Gastroesophageal sphincter (tissue), 4 donors: ENCODE results near the gene TNRC6A. TPM values are rescaled to one million over a fixed set of nuclear protein-coding genes. Genes with fewer than 3 reads are reported as not detected.

Experiments
- ATAC-seq: fragments of 150-250 bp; one replicate; pipeline ENCODE4 v1.9.1; 2016; ENCODE audit warnings: mild to moderate bottlenecking, moderate library complexity
- H3K27ac ChIP-seq, 4 donors: fragments of 200-600 bp; sonication (generic) in 3 of 4; 1 replicate in 3 of 4; 2 replicates in 1 of 4; pipeline ENCODE4 v1.5.1; 2016 to 2019
- H3K27me3 ChIP-seq: fragments of 200-600 bp; sonication (generic); one replicate; pipeline ENCODE4 v1.5.1; 2019
- H3K36me3 ChIP-seq, 2 donors: fragments of 200-600 bp; sonication (generic); one replicate each; pipeline ENCODE4 v1.5.1; 2019; ENCODE audit warnings: control low read depth in 1 of 2
- H3K4me1 ChIP-seq, 3 donors: fragments of 200-600 bp; sonication (generic); 1 replicate in 2 of 3; 2 replicates in 1 of 3; pipeline ENCODE4 v1.5.1; 2016 to 2019; ENCODE audit warnings: control low read depth in 2 of 3
- H3K4me3 ChIP-seq, 2 donors: fragments of 200-600 bp; sonication (generic); one replicate each; pipeline ENCODE4 v1.5.1; 2019; ENCODE audit warnings: mild to moderate bottlenecking in 1 of 2, moderate library complexity in 1 of 2
- H3K9me3 ChIP-seq, 3 donors: fragments of 200-600 bp; sonication (generic); one replicate each; pipeline ENCODE4 v1.5.1; 2017 to 2019; ENCODE audit warnings: control low read depth in 2 of 3
- CTCF ChIP-seq, 4 experiments: fragments of 200-600 bp in 2 of 4; fragments of 450-650 bp in 2 of 4; sonication (generic) in 1 of 4; IDR thresholded peaks; one replicate each; pipeline ENCODE4 v1.5.1; 2017 to 2019; ENCODE audit warnings: antibody characterized with exemption in 4 of 4, mild to moderate bottlenecking in 2 of 4, moderate library complexity in 2 of 4
- EP300 ChIP-seq: sonication (generic); formaldehyde crosslinking; IDR thresholded peaks from one replicate; pipeline ENCODE4 v1.6.1; 2017; ENCODE audit warnings: antibody characterized with exemption, mild to moderate bottlenecking
- POLR2A ChIP-seq, 2 donors: fragments of 450-650 bp; IDR thresholded peaks; one replicate each; pipeline ENCODE4 v1.6.1; 2017; ENCODE audit warnings: antibody characterized with exemption in 2 of 2, mild to moderate bottlenecking in 2 of 2, moderate library complexity in 1 of 2
- POLR2AphosphoS5 ChIP-seq: sonication (generic); formaldehyde crosslinking; IDR thresholded peaks from one replicate; pipeline ENCODE4 v1.6.1; 2017; ENCODE audit warnings: antibody characterized with exemption
- WGBS, 2 donors: methylation state at CpG; one replicate each; pipeline ENCODE4 v1.1.5; 2018; ENCODE audit warnings: low coverage in 1 of 2; 5-methylcytosine and 5-hydroxymethylcytosine counted together
- total RNA-seq, 4 donors: library from RNA; depleted of rRNA; stranded (reverse); fragments of >200 nt; gene quantifications; one replicate each; pipeline ENCODE4 v1.1.0, GENCODE V29; 2016

Gene TNRC6A
- 10 to 100 TPM; 33.4 to 71.1 (median 58.6) TPM for total RNA-seq

DNA sequence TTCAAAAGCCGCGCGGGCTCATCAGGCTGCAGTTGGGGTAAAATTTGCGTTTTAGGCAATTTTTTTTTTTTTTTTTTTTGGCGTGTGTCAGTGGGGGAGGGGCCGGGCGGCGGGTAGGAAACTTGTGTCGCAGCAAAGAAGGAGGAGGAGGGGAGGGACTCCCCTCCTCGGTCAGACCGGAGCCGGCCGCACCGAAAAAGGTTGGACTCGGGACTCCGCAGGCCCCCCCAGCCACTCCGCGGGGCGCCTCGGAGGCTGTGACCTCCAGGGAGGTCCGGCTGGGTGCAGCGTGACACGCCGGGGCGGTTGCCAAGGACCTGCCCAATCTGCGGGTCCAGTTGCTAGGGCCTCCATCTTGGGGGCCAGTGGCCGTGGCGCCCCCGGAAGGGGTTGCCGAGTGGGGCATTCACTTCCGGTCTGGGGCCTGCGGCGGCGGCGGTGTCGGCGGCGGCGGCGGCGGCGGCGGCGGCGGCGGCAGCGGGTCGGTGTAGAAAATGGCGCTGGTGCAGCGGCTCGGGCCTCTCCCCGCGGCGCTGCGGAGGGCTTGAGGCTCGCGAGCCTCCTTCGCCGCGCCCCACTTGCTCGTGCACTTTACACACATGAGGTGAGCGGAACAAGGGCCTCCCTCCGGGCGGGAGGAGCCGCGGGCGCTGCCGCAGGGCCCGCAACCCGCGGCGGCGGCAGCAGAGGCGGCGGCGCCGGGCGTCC lies at the start of gene TNRC6A:
Gene TNRC6A (plus strand): TSS at position 409 of the 708 bp plus-strand sequence. CDS start 191 bp downstream, at position 600.
- WGBS, 2 donors: 0% methylated on average over 5 to 9 of the region's 78 CpGs
- TF ChIP-seq POLR2AphosphoS5 (peak; percentile 86), POLR2A (IDR thresholded peaks at IDR 0.05) (peak; percentile 77), CTCF (IDR thresholded peaks at IDR 0.05) (no peak)
- H3K4me1 ChIP-seq: peaks cover 6 to 43% (median 23%) of the 10 kb centered on the region in 3 donors
- ATAC-seq: peak; percentile 97
- peaks cover 0 to 10% of the 10 kb centered on the region in 2 donors for H3K36me3 ChIP-seq
- H3K4me3 ChIP-seq: peak within 1 kb of the TSS; percentile 75 to 77
- H3K9me3 ChIP-seq: no peaks in the 10 kb centered on the region
- no peaks in the 10 kb centered on the region for H3K27me3 ChIP-seq
- peak within 1 kb of the TSS; percentile 81 to 98 (median 96) for H3K27ac ChIP-seq

- H3K36me3 ChIP-seq: no peaks in the 10 kb centered on the region
- peak; percentile 18 for ATAC-seq
- no peaks in the 10 kb centered on the region for H3K9me3 ChIP-seq
- no peak overlapping the region for H3K27ac ChIP-seq
- no peaks in the 10 kb centered on the region for H3K27me3 ChIP-seq
- peaks cover 0 to 16% (median 10%) of the 10 kb centered on the region in 3 donors for H3K4me1 ChIP-seq
- no peak for TF ChIP-seq POLR2AphosphoS5
- TF ChIP-seq EP300: no peak
- no peak for TF ChIP-seq CTCF (IDR thresholded peaks at IDR 0.05)
- no peak for TF ChIP-seq POLR2A (IDR thresholded peaks at IDR 0.05)
- H3K4me3 ChIP-seq: no peak overlapping the region
- 44 to 53% methylated on average over 5 of the region's 6 CpGs for WGBS, 2 donors
These were observed 47.7 kb upstream of the TNRC6A start for GRCh38 chr16:24681793-24682192.

DNA sequence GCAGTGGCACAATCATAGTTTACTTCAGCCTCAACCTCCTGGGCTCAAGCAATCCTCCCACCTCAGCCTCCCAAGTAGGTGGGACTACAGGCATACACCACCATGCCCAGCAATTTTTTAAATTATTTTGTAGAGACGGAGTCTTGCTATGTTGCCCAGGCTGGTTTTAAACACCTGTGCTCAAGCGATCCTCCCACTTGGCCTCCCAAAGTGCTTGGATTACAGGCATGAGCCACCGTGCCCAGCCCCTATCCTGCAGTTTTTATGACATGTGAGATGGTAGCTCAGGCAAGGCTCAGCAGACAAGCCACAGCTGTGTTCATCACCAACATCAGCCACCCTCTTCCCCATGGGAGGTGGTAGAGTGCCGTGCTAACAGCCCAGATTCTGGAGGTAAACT lies 46.2 kb upstream of the TNRC6A start:
- H3K4me3 ChIP-seq: no peak overlapping the region
- H3K4me1 ChIP-seq: peaks cover 0 to 17% (median 12%) of the 10 kb centered on the region in 3 donors
- H3K27ac ChIP-seq: no peak overlapping the region
- 79 to 80% methylated on average over 1 to 3 of the region's 4 CpGs for WGBS, 2 donors
- H3K27me3 ChIP-seq: no peaks in the 10 kb centered on the region
- TF ChIP-seq CTCF (IDR thresholded peaks at IDR 0.05) (no peak), EP300 (no peak), POLR2A (IDR thresholded peaks at IDR 0.05) (no peak), POLR2AphosphoS5 (no peak)
- no peak for ATAC-seq
- no peaks in the 10 kb centered on the region for H3K36me3 ChIP-seq
- no peaks in the 10 kb centered on the region for H3K9me3 ChIP-seq

- ATAC-seq: no peak
- H3K27ac ChIP-seq: no peak overlapping the region
- no peaks in the 10 kb centered on the region for H3K36me3 ChIP-seq
- no peaks in the 10 kb centered on the region for H3K27me3 ChIP-seq
- H3K4me1 ChIP-seq: peaks cover 0 to 17% (median 12%) of the 10 kb centered on the region in 3 donors
- no peaks in the 10 kb centered on the region for H3K9me3 ChIP-seq
- no peak overlapping the region for H3K4me3 ChIP-seq
- 91% methylated on average over 5 of the region's 5 CpGs; no CpG with 5 or more reads in 1 of the 2 donors for WGBS, 2 donors
- TF ChIP-seq POLR2AphosphoS5 (no peak), EP300 (no peak), POLR2A (IDR thresholded peaks at IDR 0.05) (no peak), CTCF (IDR thresholded peaks at IDR 0.05) (no peak)
These were observed 45.5 kb upstream of the TNRC6A start for GRCh38 chr16:24683847-24684493.
